ENCODE results near the gene NEDD9.

DNA sequence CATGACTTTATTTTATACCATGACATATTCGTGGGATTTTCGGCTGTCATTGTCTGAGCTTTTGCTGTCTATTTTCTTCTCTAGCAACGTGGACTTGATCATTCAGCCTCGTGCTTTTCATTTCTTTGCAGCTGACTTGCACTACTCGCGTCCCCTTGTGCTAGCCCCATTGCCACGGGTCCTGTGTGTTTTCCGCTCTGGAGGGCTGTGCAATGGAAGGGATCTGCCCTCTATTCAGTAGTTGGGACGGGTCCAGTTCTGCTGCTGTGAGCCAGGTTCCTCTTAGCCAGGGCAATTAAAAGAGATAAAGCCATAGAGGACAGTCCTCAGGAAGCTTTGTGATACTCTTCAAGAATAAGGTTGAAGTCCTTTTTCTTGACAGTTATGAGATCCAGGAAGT, 17.6 kb downstream of the NEDD9 start:
- no peak for TF ChIP-seq CTCF (optimal IDR thresholded peaks at IDR 0.05 in 1 of 3, IDR thresholded peaks at IDR 0.05 in 1 of 3, conservative IDR thresholded peaks at IDR 0.05 in 1 of 3; ENCODE audit: extremely low read depth in 1 of 3, insufficient read depth in 2 of 3, low read length in 3 of 3)
- TF ChIP-seq EZH2 (IDR thresholded peaks at IDR 0.05; ENCODE audit: low read length) = no peak
